ENCODE measurements around the gene MED8. TPM values are rescaled to one million over a fixed set of nuclear protein-coding genes. Genes with fewer than 3 reads are reported as not detected.

MED8 gene
- total and polyA plus RNA-seq, 9 of the 15 experiments (the other 6 are each of a cell fraction or from before 2014, with no cell fraction given) = 23.0 to 120 (median 56.4) TPM

- TF ChIP-seq SAP30 (IDR thresholded peaks at IDR 0.05; ENCODE audit: borderline replicate concordance, insufficient read depth, low read depth, low read length, poor library complexity, severe bottlenecking) = peak; percentile 98
- TF ChIP-seq ZBTB12 (CRISPR knock-in tag; IDR thresholded peaks at IDR 0.05) = no peak
- TF ChIP-seq ZNF398 (CRISPR knock-in tag; IDR thresholded peaks at IDR 0.05) = no peak
- peak; percentile 97 for TF ChIP-seq EP400 (IDR thresholded peaks at IDR 0.05)
- 0 out of 2 replicates have a peak, but pooled peaks have one; percentile 51 for TF ChIP-seq HLTF (IDR thresholded peaks at IDR 0.05)
- no peak for TF ChIP-seq MECOM (CRISPR knock-in tag; IDR thresholded peaks at IDR 0.05)
- peak; percentile 81 for TF ChIP-seq PRDM10 (IDR thresholded peaks at IDR 0.05; ENCODE audit: partially characterized antibody)
- TF ChIP-seq UBTF (IDR thresholded peaks at IDR 0.05; ENCODE audit: borderline replicate concordance in 1 of 2, low read depth in 2 of 2, low read length in 2 of 2) = peak in 1 of 2 experiments; percentile 56; a peak in 2 of 4 replicates
- TF ChIP-seq HDAC2 (IDR thresholded peaks at IDR 0.05) = no peak
- TF ChIP-seq SLC30A9 (CRISPR knock-in tag; IDR thresholded peaks at IDR 0.05) = no peak
- TF ChIP-seq BMI1 (IDR thresholded peaks at IDR 0.05; ENCODE audit: low read length) = no peak
- TF ChIP-seq MYC (IDR thresholded peaks at IDR 0.05; ENCODE audit: low read depth, low read length) = peak; percentile 18; the same call in 1 of the 2 replicates
- TF ChIP-seq MYC (CRISPR knock-in tag; IDR thresholded peaks at IDR 0.05; ENCODE audit: borderline replicate concordance, low read depth) = peak; percentile 88; the same call in 1 of the 2 replicates
- no peak for TF ChIP-seq E2F1 (CRISPR knock-in tag; IDR thresholded peaks at IDR 0.05)
- no peak for TF ChIP-seq CBX2 (IDR thresholded peaks at IDR 0.05; ENCODE audit: insufficient read depth, low read length, poor library complexity, severe bottlenecking)
These were observed 30.6 kb downstream of the MED8 start, which contains the start of gene CDC20 (continued) for GRCh38 chr1:43358746-43359693.
